ENCODE data around the gene GRIK5. TPM values are rescaled to one million over a fixed set of nuclear protein-coding genes. Genes with fewer than 3 reads are reported as not detected.

GRIK5 gene
- polyA plus RNA-seq, 1 experiment, result 0.05 TPM

- no peak overlapping the region for H3K27ac ChIP-seq (ENCODE audit: low read depth, low read length)
- DNase-seq (ENCODE audit: low read depth, low spot score), result no peak
- ChIA-PET POLR2A (interaction anchor here (0.9 kb wide), 1 partner anchor 14 kb away, joined by 3 read pairs; no protein-coding TSS in a partner anchor), CTCF (interaction anchor here (0.6 to 4.2 kb wide), 5 partner anchors 10 to 657 kb away, joined by 3 to 21 read pairs (median 4); no protein-coding TSS in a partner anchor)
- H3K27me3 ChIP-seq (ENCODE audit: control insufficient read depth, insufficient read depth, low read length), result no peaks in the 10 kb centered on the region
- no peak for TF ChIP-seq CTCF (IDR thresholded peaks at IDR 0.05; ENCODE audit: low read depth, low read length)
- no peak overlapping the region for H3K4me3 ChIP-seq (ENCODE audit: low read depth, low read length)
- H3K9me3 ChIP-seq (ENCODE audit: control insufficient read depth, insufficient read depth, low read length), result no peaks in the 10 kb centered on the region; the same call in 1 of the 2 replicates
Observed at GRCh38 chr19:42010245-42011126, 59.5 kb downstream of the GRIK5 start.

GRCh38 chr19:42006569-42006968 lies 63.4 kb downstream of the GRIK5 start:
- Histone ChIP-seq H3K9me3 (ENCODE audit: control insufficient read depth, insufficient read depth, low read length) (no peaks in the 10 kb centered on the region; the same call in 1 of the 2 replicates), H3K27ac (ENCODE audit: low read depth, low read length) (no peak overlapping the region), H3K27me3 (ENCODE audit: control insufficient read depth, insufficient read depth, low read length) (peaks cover 20% of the 10 kb centered on the region), H3K4me3 (ENCODE audit: low read depth, low read length) (no peak overlapping the region)
- TF ChIP-seq CTCF (IDR thresholded peaks at IDR 0.05; ENCODE audit: low read depth, low read length), result no peak
- CTCF ChIA-PET, result interaction anchor here (0.6 kb wide), 1 partner anchor 28 kb away, joined by 3 read pairs; no protein-coding TSS in a partner anchor
- no peak for DNase-seq (ENCODE audit: low read depth, low spot score)
- POLR2A ChIA-PET, result no interaction called here

- POLR2A ChIA-PET, result no interaction called here
- H3K9me3 ChIP-seq (ENCODE audit: control insufficient read depth, insufficient read depth, low read length), result no peaks in the 10 kb centered on the region; the same call in 1 of the 2 replicates
- no peak overlapping the region for H3K27ac ChIP-seq (ENCODE audit: low read depth, low read length)
- H3K27me3 ChIP-seq (ENCODE audit: control insufficient read depth, insufficient read depth, low read length), result peaks cover 28% of the 10 kb centered on the region
- no peak for TF ChIP-seq CTCF (IDR thresholded peaks at IDR 0.05; ENCODE audit: low read depth, low read length)
- CTCF ChIA-PET, result no interaction called here
- no peak overlapping the region for H3K4me3 ChIP-seq (ENCODE audit: low read depth, low read length)
- no peak for DNase-seq (ENCODE audit: low read depth, low spot score)
Observed at GRCh38 chr19:42005504-42005903, 64.5 kb downstream of the GRIK5 start.

- CTCF ChIA-PET, result interaction anchor here (0.6 kb wide), 1 partner anchor 33 kb away, joined by 4 read pairs; no protein-coding TSS in a partner anchor
Observed at GRCh38 chr19:42003506-42004294, 66.3 kb downstream of the GRIK5 start.

More at GRCh38 chr19:42003506-42004294, 66.3 kb downstream of the GRIK5 start:
- H3K27ac ChIP-seq (ENCODE audit: low read depth, low read length), result no peak overlapping the region
- H3K27me3 ChIP-seq (ENCODE audit: control insufficient read depth, insufficient read depth, low read length), result peaks cover 43% of the 10 kb centered on the region
- TF ChIP-seq CTCF (IDR thresholded peaks at IDR 0.05; ENCODE audit: low read depth, low read length), result no peak
- no peak overlapping the region for H3K4me3 ChIP-seq (ENCODE audit: low read depth, low read length)
- H3K9me3 ChIP-seq (ENCODE audit: control insufficient read depth, insufficient read depth, low read length), result no peaks in the 10 kb centered on the region; the same call in 1 of the 2 replicates
- POLR2A ChIA-PET, result no interaction called here
- no peak for DNase-seq (ENCODE audit: low read depth, low spot score)
